Neuronal stem cell (in vitro differentiated cells): ENCODE data around the gene ARR3.

Experiments
- DNase-seq: peaks from one replicate; pipeline ENCODE4 v3.0.0-alpha.2; 2013; ENCODE audit warnings: low spot score
- H2AFZ ChIP-seq: one replicate; pipeline ENCODE4 v1.6.1; 2013; ENCODE audit warnings: mild to moderate bottlenecking, low read length, inconsistent platforms
- H2AK5ac ChIP-seq: 2 replicates; pipeline ENCODE4 v1.6.1; 2013; ENCODE audit warnings: low read depth, mild to moderate bottlenecking, inconsistent platforms, low read length, moderate library complexity, mixed read lengths
- H2BK120ac ChIP-seq: 2 replicates; pipeline ENCODE4 v1.6.1; 2013; ENCODE audit warnings: low read depth, mild to moderate bottlenecking, inconsistent platforms, low read length, moderate library complexity, mixed read lengths
- H2BK12ac ChIP-seq: one replicate; pipeline ENCODE4 v1.6.1; 2013; ENCODE audit warnings: low read length, inconsistent platforms
- H2BK15ac ChIP-seq: 2 replicates; pipeline ENCODE4 v1.6.1; 2013; ENCODE audit warnings: mild to moderate bottlenecking, low read length, inconsistent platforms, mixed read lengths
- H2BK5ac ChIP-seq: one replicate; pipeline ENCODE4 v1.6.1; 2013; ENCODE audit warnings: inconsistent platforms, mild to moderate bottlenecking, low read length, moderate library complexity
- H3K14ac ChIP-seq: one replicate; pipeline ENCODE4 v1.6.1; 2013; ENCODE audit warnings: low read length, inconsistent platforms
- H3K18ac ChIP-seq: 2 replicates; pipeline ENCODE4 v1.6.1; 2013; ENCODE audit warnings: low read length, inconsistent platforms
- H3K23ac ChIP-seq: 2 replicates; pipeline ENCODE4 v1.6.1; 2013; ENCODE audit warnings: low read depth, mild to moderate bottlenecking, mixed read lengths, low read length, inconsistent platforms; ENCODE audit not compliant: poor library complexity
- H3K27ac ChIP-seq: replicated peaks from 3 replicates; pipeline ENCODE4 v1.5.1; 2013; ENCODE audit warnings: low read length, inconsistent platforms
- H3K27me3 ChIP-seq, 3 experiments: 2 replicates each; pipeline ENCODE4 v1.6.1; 2013; ENCODE audit warnings: low read length in 3 of 3, mild to moderate bottlenecking in 2 of 3, inconsistent platforms in 1 of 3, low read depth in 1 of 3, mixed read lengths in 1 of 3, moderate library complexity in 1 of 3; ENCODE audit not compliant: control insufficient read depth in 3 of 3, insufficient read depth in 3 of 3
- H3K36me3 ChIP-seq, 2 donors: replicated peaks in 1 of 2; 2 replicates each; pipeline ENCODE4 v1.6.1; 2013; ENCODE audit warnings: low read length in 2 of 2; ENCODE audit not compliant: control insufficient read depth in 2 of 2, insufficient read depth in 2 of 2
- H3K4ac ChIP-seq: 2 replicates; pipeline ENCODE4 v1.6.1; 2013; ENCODE audit warnings: inconsistent platforms, mild to moderate bottlenecking, low read length, moderate library complexity
- H3K4me1 ChIP-seq, 2 donors: 1 replicate in 1 of 2; 2 replicates in 1 of 2; pipeline ENCODE4 v1.6.1; 2013; ENCODE audit warnings: low read length in 2 of 2, low read depth in 1 of 2; ENCODE audit not compliant: control insufficient read depth in 2 of 2, insufficient read depth in 1 of 2
- H3K4me2 ChIP-seq: one replicate; pipeline ENCODE4 v1.6.1; 2013; ENCODE audit warnings: mild to moderate bottlenecking, low read length, inconsistent platforms; ENCODE audit not compliant: insufficient read depth, poor library complexity, severe bottlenecking
- H3K4me3 ChIP-seq, 2 donors: 2 replicates each; pipeline ENCODE4 v1.5.1; 2013; ENCODE audit warnings: low read length in 2 of 2, mild to moderate bottlenecking in 2 of 2, inconsistent platforms in 1 of 2, moderate library complexity in 1 of 2
- H3K79me1 ChIP-seq: one replicate; pipeline ENCODE4 v1.6.1; 2013; ENCODE audit warnings: low read depth, mild to moderate bottlenecking, inconsistent platforms, low read length, moderate library complexity
- H3K9ac ChIP-seq: one replicate; pipeline ENCODE4 v1.6.1; 2013; ENCODE audit warnings: mild to moderate bottlenecking, low read depth, low read length, inconsistent platforms; ENCODE audit not compliant: poor library complexity
- H3K9me3 ChIP-seq, 2 donors: replicated peaks in 1 of 2; 2 replicates each; pipeline versions ENCODE3 to v1.6.1; 2013; ENCODE audit warnings: low read length in 2 of 2, mild to moderate bottlenecking in 2 of 2, inconsistent platforms in 1 of 2, low read depth in 1 of 2, mixed read lengths in 1 of 2, moderate library complexity in 1 of 2; ENCODE audit not compliant: control insufficient read depth in 2 of 2, insufficient read depth in 1 of 2
- H4K8ac ChIP-seq: one replicate; pipeline ENCODE4 v1.6.1; 2013; ENCODE audit warnings: low read depth, mild to moderate bottlenecking, inconsistent platforms, low read length, moderate library complexity
- H4K91ac ChIP-seq: one replicate; pipeline ENCODE4 v1.6.1; 2013; ENCODE audit warnings: low read length, low read depth, mild to moderate bottlenecking, inconsistent platforms; ENCODE audit not compliant: poor library complexity
- WGBS, 2 donors: extraction: QIAGEN DNeasy Blood & Tissue Kit; methylation state at CpG; one replicate each; pipeline ENCODE4 v1.1.7; 2013; ENCODE audit warnings: missing lambda C conversion rate in 2 of 2, mixed read lengths in 1 of 2; ENCODE audit not compliant: insufficient read length in 2 of 2, insufficient replicate concordance in 1 of 2; ENCODE audit errors: extremely low coverage in 2 of 2; 5-methylcytosine and 5-hydroxymethylcytosine counted together

ARR3 gene

GRCh38 chrX:70289168-70289792 is 21.1 kb downstream of the ARR3 start:
- H3K4me3 ChIP-seq = peak overlapping the region; percentile 92
- H3K23ac ChIP-seq = peak overlapping the region; percentile 80
- peaks cover 3 to 53% of the 10 kb centered on the region in 2 donors for H3K36me3 ChIP-seq
- no peak overlapping the region for H3K14ac ChIP-seq
- no peak for DNase-seq
- H4K91ac ChIP-seq = no peak overlapping the region
- H2BK120ac ChIP-seq = no peak overlapping the region
- no peak overlapping the region for H2BK15ac ChIP-seq
- H3K4ac ChIP-seq = no peak overlapping the region
- H4K8ac ChIP-seq = no peak overlapping the region
- no CpG with 5 or more reads among the region's 11 CpGs for WGBS, 2 donors
- no peaks in the 10 kb centered on the region for H3K79me1 ChIP-seq
- H2BK12ac ChIP-seq = no peak overlapping the region
- H2AFZ ChIP-seq = peak overlapping the region; percentile 93
- H3K4me1 ChIP-seq = peaks cover 3% of the 10 kb centered on the region in 2 donors
- H2BK5ac ChIP-seq = no peak overlapping the region
- no peaks in the 10 kb centered on the region for H3K9me3 ChIP-seq
- no peak overlapping the region for H2AK5ac ChIP-seq
- no peak overlapping the region for H3K18ac ChIP-seq
- H3K27me3 ChIP-seq = peaks cover 0 to 5% (median 0%) of the 10 kb centered on the region in 3 experiments
- H3K9ac ChIP-seq = peak overlapping the region; percentile 81
- peak overlapping the region; percentile 37 for H3K4me2 ChIP-seq
- no peak overlapping the region for H3K27ac ChIP-seq

- Histone ChIP-seq H2BK15ac (no peak within 1 kb of the TSS), H3K4me1 (peaks cover 3% of the 10 kb centered on the region in 2 donors), H2BK120ac (no peak within 1 kb of the TSS), H3K9me3 (no peaks in the 10 kb centered on the region), H2BK5ac (no peak within 1 kb of the TSS), H4K91ac (no peak within 1 kb of the TSS), H3K9ac (peak within 1 kb of the TSS; percentile 81), H3K14ac (no peak within 1 kb of the TSS), H3K4me2 (peak within 1 kb of the TSS; percentile 43), H2AK5ac (no peak within 1 kb of the TSS), H4K8ac (no peak within 1 kb of the TSS), H3K4ac (no peak within 1 kb of the TSS), H3K27me3 (peaks cover 0 to 4% (median 0%) of the 10 kb centered on the region in 3 experiments), H2BK12ac (no peak within 1 kb of the TSS), H3K27ac (peak within 1 kb of the TSS; percentile 56), H3K23ac (peak within 1 kb of the TSS; percentile 80), H3K79me1 (no peaks in the 10 kb centered on the region), H3K36me3 (peaks cover 3 to 56% of the 10 kb centered on the region in 2 donors), H3K4me3 (peak within 1 kb of the TSS; percentile 92), H3K18ac (peak within 1 kb of the TSS; percentile 38), H2AFZ (peak within 1 kb of the TSS; percentile 93)
- no CpG with 5 or more reads among the region's 62 CpGs for WGBS, 2 donors
- DNase-seq = peak; percentile 61
These were observed 21.9 kb downstream of the ARR3 start, which contains the start of the genes KIF4A and PDZD11 for GRCh38 chrX:70289793-70290770. KIF4A (plus strand) TSS chrX:70290104; CDS start chrX:70290459, 355 bp downstream. PDZD11 (minus strand) TSS chrX:70289927; CDS start chrX:70289341, 586 bp downstream.

- no peak for DNase-seq
- Histone ChIP-seq H3K9me3 (no peaks in the 10 kb centered on the region), H2AFZ (no peak overlapping the region), H2BK12ac (no peak overlapping the region), H3K9ac (no peak overlapping the region), H2BK15ac (no peak overlapping the region), H3K4me2 (no peak overlapping the region), H3K23ac (no peak overlapping the region), H3K4me1 (peaks cover 3% of the 10 kb centered on the region in 2 donors), H2BK120ac (no peak overlapping the region), H4K91ac (no peak overlapping the region), H3K4me3 (no peak overlapping the region), H3K4ac (no peak overlapping the region), H3K27ac (no peak overlapping the region), H3K18ac (no peak overlapping the region), H3K36me3 (peaks cover 0 to 56% of the 10 kb centered on the region in 2 donors), H3K27me3 (no peaks in the 10 kb centered on the region), H2BK5ac (no peak overlapping the region), H3K14ac (no peak overlapping the region), H3K79me1 (no peaks in the 10 kb centered on the region), H4K8ac (no peak overlapping the region), H2AK5ac (no peak overlapping the region)
- no CpG with 5 or more reads among the region's 1 CpG for WGBS, 2 donors
These were observed 24.7 kb downstream of the ARR3 start for GRCh38 chrX:70292788-70293187.

GRCh38 chrX:70293621-70294020 is 25.5 kb downstream of the ARR3 start:
- 100% methylated on average over 2 of the region's 5 CpGs for WGBS, 2 donors

More at GRCh38 chrX:70293621-70294020, 25.5 kb downstream of the ARR3 start:
- Histone ChIP-seq H3K27me3 (no peaks in the 10 kb centered on the region), H2BK5ac (no peak overlapping the region), H3K9me3 (no peaks in the 10 kb centered on the region), H3K9ac (no peak overlapping the region), H3K23ac (no peak overlapping the region), H2BK120ac (no peak overlapping the region), H4K91ac (no peak overlapping the region), H2BK15ac (no peak overlapping the region), H2AK5ac (no peak overlapping the region), H3K27ac (no peak overlapping the region), H4K8ac (no peak overlapping the region), H3K4me2 (no peak overlapping the region), H3K79me1 (no peaks in the 10 kb centered on the region), H3K4me1 (peaks cover 3% of the 10 kb centered on the region in 2 donors), H3K36me3 (peaks cover 0 to 59% of the 10 kb centered on the region in 2 donors), H3K4ac (no peak overlapping the region), H3K14ac (no peak overlapping the region), H2BK12ac (no peak overlapping the region), H3K18ac (no peak overlapping the region), H2AFZ (no peak overlapping the region), H3K4me3 (no peak overlapping the region)
- no peak for DNase-seq
